GF-D8 (cell line): Measurements from ENCODE around the gene AMTN.

Source experiments
- DNase-seq: peaks from one replicate; lab custom pipeline; 2025; lab: John Stamatoyannopoulos, UW

AMTN gene

GRCh38 chr4:70559924-70560323, 41.6 kb downstream of the AMTN start:
- no peak for DNase-seq

- no peak for DNase-seq
Observed at GRCh38 chr4:70564033-70564432, 45.7 kb downstream of the AMTN start.

GRCh38 chr4:70570796-70571195, 52.4 kb downstream of the AMTN start:
- DNase-seq = no peak

GRCh38 chr4:70571772-70572171, 53.4 kb downstream of the AMTN start:
- DNase-seq = no peak

GRCh38 chr4:70575964-70576363, 57.6 kb downstream of the AMTN start:
- no peak for DNase-seq

GRCh38 chr4:70577220-70577927, 59.0 kb downstream of the AMTN start:
- no peak for DNase-seq

GRCh38 chr4:70581980-70582379, 63.6 kb downstream of the AMTN start:
- DNase-seq = no peak
